Fibroblast of pulmonary artery (primary cell): Measurements from ENCODE around the gene METRNL.

ENCODE experiments used
- DNase-seq: peaks from one replicate; pipeline ENCODE4 v3.0.0-alpha.2; 2010; ENCODE audit warnings: low read depth
- H3K4me3 ChIP-seq: replicated peaks from 2 replicates; pipeline ENCODE4 v1.5.1; 2011; ENCODE audit warnings: low read depth, mild to moderate bottlenecking, control low read depth, low read length, moderate library complexity
- CTCF ChIP-seq: IDR thresholded peaks from 2 replicates; pipeline ENCODE4 v1.5.1; 2011; ENCODE audit warnings: mild to moderate bottlenecking, control low read depth, low read length, inconsistent platforms; ENCODE audit errors: missing control alignments

The METRNL gene

GRCh38 chr17:83068641-83069570, 10.5 kb upstream of the METRNL start:
- TF ChIP-seq CTCF: no peak
- DNase-seq: no peak
- no peak overlapping the region for H3K4me3 ChIP-seq

GRCh38 chr17:83069571-83069906, 9.9 kb upstream of the METRNL start:
- DNase-seq: no peak
- TF ChIP-seq CTCF: no peak
- no peak overlapping the region for H3K4me3 ChIP-seq

- no peak overlapping the region for H3K4me3 ChIP-seq
- DNase-seq: no peak
- no peak for TF ChIP-seq CTCF
These were observed 9.3 kb upstream of the METRNL start for GRCh38 chr17:83069931-83070742.

GRCh38 chr17:83070800-83071341, 8.5 kb upstream of the METRNL start:
- DNase-seq: no peak
- H3K4me3 ChIP-seq: no peak overlapping the region
- no peak for TF ChIP-seq CTCF

GRCh38 chr17:83071365-83071764, 8.0 kb upstream of the METRNL start:
- no peak for DNase-seq
- H3K4me3 ChIP-seq: no peak overlapping the region
- TF ChIP-seq CTCF: no peak

GRCh38 chr17:83071966-83072562, 7.3 kb upstream of the METRNL start:
- DNase-seq: no peak
- no peak for TF ChIP-seq CTCF
- H3K4me3 ChIP-seq: no peak overlapping the region
